Fibroblast of pulmonary artery (primary cell): ENCODE data around the gene USP13.
"Not testable (repeated sequence)": the region's sequence is repeated elsewhere in the genome, so short reads cannot be mapped to it uniquely, and the experiment has no call there.

Experiments
- DNase-seq: peaks from one replicate; pipeline ENCODE4 v3.0.0-alpha.2; 2010; ENCODE audit warnings: low read depth
- H3K4me3 ChIP-seq: replicated peaks from 2 replicates; pipeline ENCODE4 v1.5.1; 2011; ENCODE audit warnings: low read depth, mild to moderate bottlenecking, control low read depth, low read length, moderate library complexity
- CTCF ChIP-seq: IDR thresholded peaks from 2 replicates; pipeline ENCODE4 v1.5.1; 2011; ENCODE audit warnings: mild to moderate bottlenecking, control low read depth, low read length, inconsistent platforms; ENCODE audit errors: missing control alignments

The USP13 gene

GRCh38 chr3:179766416-179767133, 113.7 kb downstream of the USP13 start:
- no peak for DNase-seq
- no peak overlapping the region for H3K4me3 ChIP-seq
- TF ChIP-seq CTCF: no peak

GRCh38 chr3:179768080-179768479, 115.2 kb downstream of the USP13 start:
- TF ChIP-seq CTCF: peak; percentile 71
- peak; percentile 68 for DNase-seq
- no peak overlapping the region for H3K4me3 ChIP-seq

GRCh38 chr3:179769411-179770247, 116.8 kb downstream of the USP13 start:
- TF ChIP-seq CTCF: no peak

GRCh38 chr3:179771797-179772196, 119.0 kb downstream of the USP13 start:
- no peak overlapping the region for H3K4me3 ChIP-seq
- no peak for TF ChIP-seq CTCF
- no peak for DNase-seq

More at GRCh38 chr3:179769411-179770247, 116.8 kb downstream of the USP13 start:
- H3K4me3 ChIP-seq: no peak overlapping the region
- no peak for DNase-seq

- DNase-seq: no peak
- H3K4me3 ChIP-seq: no peak overlapping the region
- TF ChIP-seq CTCF: no peak
Observed at GRCh38 chr3:179772297-179772696, 119.5 kb downstream of the USP13 start.

GRCh38 chr3:179775416-179776122, 122.7 kb downstream of the USP13 start:
- H3K4me3 ChIP-seq: no peak overlapping the region
- DNase-seq: no peak
- TF ChIP-seq CTCF: no peak

GRCh38 chr3:179782841-179783240, 130.0 kb downstream of the USP13 start:
- peak; percentile 18 for DNase-seq
- not testable (repeated sequence) for H3K4me3 ChIP-seq
